Subcutaneous abdominal adipose tissue (tissue), 5 donors: ENCODE results near the gene SLC5A5.
"Not testable (repeated sequence)": the region's sequence is repeated elsewhere in the genome, so short reads cannot be mapped to it uniquely, and the experiment has no call there.

Experiments
- H3K27ac ChIP-seq: one replicate; pipeline ENCODE4 v1.7.0; 2013; ENCODE audit warnings: low read depth, mild to moderate bottlenecking, inconsistent platforms, low read length, moderate library complexity
- H3K27me3 ChIP-seq, 5 donors: one replicate each; pipeline ENCODE4 v1.7.0; 2013; ENCODE audit warnings: low read length in 5 of 5, inconsistent platforms in 1 of 5; ENCODE audit not compliant: control insufficient read depth in 5 of 5, insufficient read depth in 4 of 5
- H3K36me3 ChIP-seq, 5 donors: one replicate each; pipeline ENCODE4 v1.7.0; 2013; ENCODE audit warnings: low read length in 5 of 5; ENCODE audit not compliant: control insufficient read depth in 5 of 5, insufficient read depth in 5 of 5
- H3K4me1 ChIP-seq, 5 donors: one replicate each; pipeline ENCODE4 v1.7.0; 2013; ENCODE audit warnings: low read length in 5 of 5, mild to moderate bottlenecking in 3 of 5, moderate library complexity in 1 of 5; ENCODE audit not compliant: control insufficient read depth in 5 of 5, insufficient read depth in 5 of 5
- H3K4me3 ChIP-seq, 5 donors: one replicate each; pipeline ENCODE4 v1.7.0; 2013; ENCODE audit warnings: low read length in 5 of 5, low read depth in 1 of 5
- H3K9ac ChIP-seq, 5 donors: one replicate each; pipeline ENCODE4 v1.7.0; 2013; ENCODE audit warnings: low read length in 5 of 5, mild to moderate bottlenecking in 4 of 5, moderate library complexity in 3 of 5
- H3K9me3 ChIP-seq, 5 donors: one replicate each; pipeline ENCODE4 v1.7.0; 2013; ENCODE audit warnings: low read length in 5 of 5; ENCODE audit not compliant: control insufficient read depth in 5 of 5
- donor health status: healthy.
- donor health status: healthy.
- donor health status: healthy.
- donor health status: healthy.
- donor health status: healthy.

Gene SLC5A5

DNA sequence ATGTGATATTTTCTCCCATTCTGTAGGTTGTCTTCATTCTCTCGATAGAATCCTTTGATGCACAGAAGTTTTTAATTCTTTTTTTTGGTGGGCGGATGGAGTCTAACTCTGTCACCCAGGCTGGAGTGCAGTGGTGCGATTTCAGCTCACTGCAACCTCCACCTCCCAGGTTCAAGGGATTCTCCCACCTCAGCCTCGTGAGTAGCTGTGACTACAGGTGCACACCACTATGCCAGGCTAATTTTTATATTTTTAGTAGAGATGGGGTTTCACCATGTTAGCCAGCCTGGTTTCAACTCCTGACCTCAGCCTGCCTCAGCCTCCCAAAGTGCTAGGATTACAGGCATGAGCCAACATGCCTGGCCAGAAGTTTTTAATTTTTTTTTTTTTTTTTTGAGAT is 15.5 kb downstream of the SLC5A5 start:
- H3K27me3 ChIP-seq = peaks cover 3 to 14% (median 6%) of the 10 kb centered on the region in 5 donors

DNA sequence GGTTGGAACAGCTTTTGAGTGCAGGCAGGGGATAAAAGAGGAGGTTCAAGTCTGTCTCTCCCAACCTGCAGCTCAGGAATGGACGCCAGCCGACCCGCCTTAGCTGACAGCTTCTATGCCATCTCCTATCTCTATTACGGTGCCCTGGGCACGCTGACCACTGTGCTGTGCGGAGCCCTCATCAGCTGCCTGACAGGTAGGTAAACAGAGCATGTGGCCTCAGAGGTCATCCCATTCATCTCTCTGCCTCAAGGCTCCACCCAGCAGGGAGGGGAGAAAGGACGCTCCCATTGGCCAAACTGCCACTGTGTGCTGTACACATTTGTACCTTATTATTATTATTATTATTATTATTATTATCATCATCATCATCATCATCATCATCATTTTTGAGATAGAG is 16.5 kb downstream of the SLC5A5 start:
- Histone ChIP-seq H3K36me3 (no peaks in the 10 kb centered on the region), H3K9ac (no peak overlapping the region), H3K9me3 (no peaks in the 10 kb centered on the region), H3K27me3 (peaks cover 3 to 14% (median 6%) of the 10 kb centered on the region in 5 donors), H3K4me1 (no peaks in the 10 kb centered on the region), H3K4me3 (no peak overlapping the region), H3K27ac (no peak overlapping the region)

More for the DNA sequence above, 15.5 kb downstream of the SLC5A5 start:
- not testable (repeated sequence) for H3K27ac ChIP-seq, H3K9me3 ChIP-seq, H3K4me3 ChIP-seq, H3K9ac ChIP-seq, H3K36me3 ChIP-seq, H3K4me1 ChIP-seq

DNA sequence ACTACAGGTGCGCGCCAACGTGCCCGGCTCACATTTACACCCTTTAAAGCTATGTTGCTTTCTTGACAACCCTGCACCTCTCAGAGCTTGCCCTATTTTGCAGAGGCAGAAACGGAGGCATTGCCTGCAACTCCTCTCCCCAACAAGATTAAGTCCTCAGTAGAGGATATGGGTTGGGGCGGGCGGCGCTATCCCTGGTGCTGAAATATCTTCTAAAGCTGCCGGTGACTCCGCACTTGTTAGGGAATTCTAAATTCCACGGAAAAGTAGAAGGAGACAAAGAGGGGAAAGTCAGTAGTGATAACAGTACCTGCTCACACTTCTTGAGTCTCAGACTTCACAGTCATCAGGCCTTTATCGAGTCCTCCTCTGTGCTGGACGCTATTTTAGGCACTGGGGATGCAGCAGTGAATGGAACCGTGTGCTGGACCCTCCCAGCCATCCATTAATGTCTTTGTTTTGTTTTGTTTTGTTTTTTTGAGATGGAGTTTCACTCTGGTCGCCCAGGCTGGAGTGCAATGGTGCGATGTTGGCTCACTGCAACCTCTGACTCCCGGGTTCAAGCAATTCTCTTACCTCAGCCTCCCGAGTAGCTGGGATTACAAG is 18.0 kb downstream of the SLC5A5 start:
- Histone ChIP-seq H3K4me1 (no peaks in the 10 kb centered on the region), H3K9me3 (no peaks in the 10 kb centered on the region), H3K27ac (no peak overlapping the region), H3K27me3 (peaks cover 3 to 13% (median 6%) of the 10 kb centered on the region in 5 donors), H3K36me3 (no peaks in the 10 kb centered on the region), H3K4me3 (no peak overlapping the region), H3K9ac (no peak overlapping the region)

DNA sequence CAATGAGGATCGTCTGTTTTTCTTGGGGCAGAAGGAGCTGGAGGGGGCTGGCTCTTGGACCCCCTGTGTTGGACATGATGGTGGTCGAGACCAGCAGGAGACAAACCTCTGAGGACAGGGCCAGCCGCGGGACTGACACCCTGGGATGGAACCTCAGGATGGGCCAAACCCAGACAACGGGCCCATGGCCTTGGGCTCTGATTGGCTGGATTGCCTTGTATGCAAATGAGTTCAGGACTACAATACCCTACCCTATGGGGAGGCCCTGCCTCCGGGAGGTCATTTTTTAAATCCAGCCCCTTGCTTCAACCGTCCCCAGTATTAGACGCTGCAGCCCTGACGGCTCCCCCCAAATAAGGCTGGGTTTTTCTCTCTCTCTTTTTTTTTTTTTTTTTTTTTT is 22.0 kb downstream of the SLC5A5 start:
- no peaks in the 10 kb centered on the region for H3K4me1 ChIP-seq
- peaks cover 0 to 17% (median 8%) of the 10 kb centered on the region in 5 donors for H3K27me3 ChIP-seq
- H3K27ac ChIP-seq = no peak overlapping the region
- H3K9ac ChIP-seq = no peak overlapping the region
- no peaks in the 10 kb centered on the region for H3K36me3 ChIP-seq
- H3K9me3 ChIP-seq = no peaks in the 10 kb centered on the region
- H3K4me3 ChIP-seq = no peak overlapping the region

DNA sequence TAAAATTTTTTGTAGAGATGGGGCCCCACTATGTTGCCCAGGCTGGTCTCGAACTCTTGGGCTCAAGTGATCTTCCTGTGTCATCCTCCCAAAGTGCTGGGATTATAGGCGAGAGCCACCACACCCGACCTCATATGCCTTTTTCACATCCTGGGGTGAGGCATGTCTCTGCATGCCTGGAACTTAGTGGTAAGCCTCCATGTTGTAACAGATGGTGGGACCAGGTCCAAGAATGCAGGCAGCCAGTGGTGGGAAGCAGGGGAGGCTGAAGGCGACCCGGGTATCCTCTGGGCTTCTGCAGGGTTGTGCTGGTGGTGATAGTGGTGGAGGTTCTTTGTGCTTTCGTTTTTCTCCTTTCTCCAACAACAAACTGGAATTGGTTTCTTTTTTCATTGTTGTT is 31.0 kb downstream of the SLC5A5 start:
- H3K27me3 ChIP-seq = peaks cover 0 to 8% (median 0%) of the 10 kb centered on the region in 5 donors
- H3K36me3 ChIP-seq = no peaks in the 10 kb centered on the region
- H3K9me3 ChIP-seq = peaks cover 0 to 2% (median 0%) of the 10 kb centered on the region in 5 donors
- H3K27ac ChIP-seq = no peak overlapping the region
- H3K4me1 ChIP-seq = no peaks in the 10 kb centered on the region
- H3K9ac ChIP-seq = no peak overlapping the region
- H3K4me3 ChIP-seq = no peak overlapping the region

DNA sequence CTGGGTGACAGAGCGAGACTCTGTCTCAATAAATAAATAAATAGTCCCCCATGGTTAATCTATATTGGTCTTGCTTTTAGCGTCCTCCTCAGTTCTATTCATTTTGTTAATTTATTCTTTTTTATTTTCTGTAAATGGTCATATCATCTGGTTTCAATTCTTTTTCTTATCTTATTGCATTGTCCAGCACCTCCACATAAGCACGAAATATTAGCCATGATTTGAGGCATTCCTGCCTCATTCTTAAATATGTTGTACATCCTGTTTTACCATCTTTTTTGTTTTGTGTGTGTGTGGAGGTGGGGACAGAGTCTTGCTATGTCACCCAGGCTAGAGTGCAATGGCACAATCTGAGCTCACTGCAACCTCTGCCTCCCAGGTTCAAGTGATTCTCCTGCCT is 36.5 kb downstream of the SLC5A5 start:
- Histone ChIP-seq H3K9me3 (peaks cover 0 to 12% (median 7%) of the 10 kb centered on the region in 5 donors), H3K27ac (no peak overlapping the region), H3K36me3 (no peaks in the 10 kb centered on the region), H3K9ac (no peak overlapping the region), H3K27me3 (peaks cover 0 to 6% (median 0%) of the 10 kb centered on the region in 5 donors), H3K4me3 (no peak overlapping the region), H3K4me1 (no peaks in the 10 kb centered on the region)

DNA sequence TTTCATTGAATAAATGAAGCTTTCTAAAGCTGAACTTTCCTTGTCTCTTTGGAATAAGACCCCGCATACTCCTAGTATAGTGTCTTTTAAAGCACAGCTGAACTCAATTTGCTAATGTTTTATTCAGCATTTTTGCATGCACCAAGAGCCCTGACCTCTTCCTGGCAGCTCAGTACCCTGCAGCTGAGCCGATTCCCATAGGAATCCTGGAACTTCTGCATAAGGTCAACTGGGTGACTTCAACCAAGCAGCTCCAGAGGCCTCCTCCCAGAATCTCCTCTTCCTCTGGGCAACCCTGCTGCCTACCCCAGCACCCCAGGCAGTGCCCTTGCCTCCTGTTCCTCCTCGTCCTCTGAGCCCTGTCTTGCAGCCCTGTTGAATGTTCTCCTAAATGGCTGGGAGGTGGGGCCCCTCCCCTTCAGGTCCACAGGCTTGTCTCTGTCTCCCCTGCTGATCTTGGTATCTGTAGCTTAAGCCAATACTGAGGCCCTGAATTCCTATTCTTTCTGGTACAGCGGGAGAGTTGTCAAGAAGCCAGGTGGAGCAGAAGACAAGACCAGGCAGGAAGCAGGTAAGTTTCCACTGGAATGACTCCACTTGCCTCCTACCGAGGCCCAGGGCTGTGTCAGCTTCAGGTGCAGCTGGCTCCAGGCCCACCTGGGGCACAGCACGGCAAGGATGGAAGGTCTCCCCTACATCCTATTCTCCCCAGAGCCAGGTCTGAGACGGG is 37.4 kb downstream of the SLC5A5 start:
- H3K9me3 ChIP-seq = peaks cover 0 to 16% (median 9%) of the 10 kb centered on the region in 5 donors
- H3K27me3 ChIP-seq = peaks cover 0 to 6% (median 0%) of the 10 kb centered on the region in 5 donors
- no peaks in the 10 kb centered on the region for H3K36me3 ChIP-seq
- no peaks in the 10 kb centered on the region for H3K4me1 ChIP-seq
- no peak overlapping the region for H3K9ac ChIP-seq
- H3K27ac ChIP-seq = no peak overlapping the region
- H3K4me3 ChIP-seq = no peak overlapping the region

DNA sequence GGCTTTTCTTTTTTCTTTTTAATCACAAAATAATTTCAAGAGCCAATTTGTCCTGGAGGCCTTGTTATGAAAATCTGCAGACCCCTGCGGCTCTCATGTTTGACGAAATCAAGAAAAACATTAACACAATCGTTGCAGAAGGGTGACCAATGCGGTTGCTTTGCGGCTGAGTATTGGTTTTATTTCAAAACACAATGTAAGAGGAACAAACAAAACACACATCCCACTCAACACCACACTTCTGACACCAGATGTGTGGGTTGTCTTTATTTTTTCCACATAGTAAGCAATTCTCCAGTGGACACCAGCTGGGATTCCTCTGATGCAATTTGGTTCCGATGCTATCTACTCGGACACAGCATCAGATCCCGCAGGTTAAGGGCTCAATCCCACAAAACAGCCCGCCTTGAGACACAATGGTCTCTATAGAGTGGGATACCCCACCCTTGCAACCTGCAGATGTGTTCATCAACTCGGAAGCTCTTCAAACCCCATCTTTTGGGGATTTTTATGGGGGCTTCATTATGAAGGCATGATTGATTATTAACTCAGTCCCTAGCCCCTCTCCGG is 39.1 kb downstream of the SLC5A5 start:
- H3K27me3 ChIP-seq = peaks cover 0 to 6% (median 0%) of the 10 kb centered on the region in 5 donors

DNA sequence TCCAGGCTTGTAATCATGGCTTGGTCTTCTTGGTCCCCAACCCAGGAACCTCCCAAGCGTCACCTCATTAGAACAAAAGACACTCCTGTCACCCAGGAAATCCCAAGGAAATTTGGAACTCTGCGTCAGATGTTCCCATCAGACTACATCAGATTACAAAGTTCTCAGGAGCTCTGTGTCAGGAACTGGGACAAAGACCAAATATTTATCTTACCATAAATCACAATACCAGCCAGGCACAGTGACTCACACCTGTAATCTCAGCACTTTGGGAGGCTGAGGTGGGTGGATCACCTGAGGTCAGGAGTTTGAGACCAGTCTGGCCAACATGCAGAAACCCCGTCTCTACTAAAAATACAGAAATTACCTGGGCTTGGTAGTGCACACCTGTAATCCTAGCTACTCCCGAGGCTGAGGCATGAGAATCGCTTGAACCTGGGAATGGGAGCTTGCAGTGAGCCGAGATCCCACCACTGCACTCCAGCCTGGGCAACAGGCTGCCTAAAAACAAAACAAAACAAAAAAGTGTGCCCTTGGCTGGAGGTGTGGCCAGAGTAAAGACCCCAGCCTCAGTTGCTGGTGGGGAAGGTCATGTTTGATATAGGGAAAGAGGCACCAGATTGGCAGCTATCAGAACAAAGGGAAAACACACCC is 44.3 kb downstream of the SLC5A5 start:
- no peak overlapping the region for H3K4me3 ChIP-seq
- peaks cover 0 to 3% (median 0%) of the 10 kb centered on the region in 5 donors for H3K27me3 ChIP-seq
- H3K9me3 ChIP-seq = peaks cover 0 to 14% (median 7%) of the 10 kb centered on the region in 5 donors
- H3K36me3 ChIP-seq = no peaks in the 10 kb centered on the region
- no peak overlapping the region for H3K27ac ChIP-seq
- no peak overlapping the region for H3K9ac ChIP-seq
- H3K4me1 ChIP-seq = no peaks in the 10 kb centered on the region

More for the DNA sequence above, 39.1 kb downstream of the SLC5A5 start:
- H3K4me3 ChIP-seq = no peak overlapping the region
- no peak overlapping the region for H3K9ac ChIP-seq
- no peak overlapping the region for H3K27ac ChIP-seq
- H3K9me3 ChIP-seq = peaks cover 0 to 16% (median 9%) of the 10 kb centered on the region in 5 donors
- H3K4me1 ChIP-seq = no peaks in the 10 kb centered on the region
- H3K36me3 ChIP-seq = no peaks in the 10 kb centered on the region

DNA sequence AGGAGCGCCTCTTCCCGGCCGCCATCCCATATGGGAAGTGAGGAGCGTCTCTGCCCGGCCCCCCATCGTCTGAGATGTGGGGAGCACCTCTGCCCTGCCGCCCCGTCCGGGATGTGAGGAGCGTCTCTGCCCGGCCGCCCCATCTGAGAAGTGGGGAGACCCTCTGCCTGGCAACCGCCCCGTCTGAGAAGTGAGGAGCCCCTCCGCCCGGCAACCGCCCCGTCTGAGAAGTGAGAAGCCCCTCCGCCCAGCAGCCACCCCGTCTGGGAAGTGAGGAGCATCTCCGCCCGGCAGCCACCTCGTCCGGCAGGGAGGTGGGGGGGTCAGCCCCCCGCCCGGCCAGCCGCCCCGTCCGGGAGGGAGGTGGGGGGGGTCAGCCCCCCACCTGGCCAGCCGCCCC is 46.4 kb downstream of the SLC5A5 start:
- H3K27me3 ChIP-seq, H3K4me3 ChIP-seq, H3K36me3 ChIP-seq, H3K9ac ChIP-seq, H3K27ac ChIP-seq, H3K4me1 ChIP-seq: not testable (repeated sequence)
- peaks cover 0 to 11% (median 7%) of the 10 kb centered on the region in 5 donors for H3K9me3 ChIP-seq
